OCI-LY3 (cell line): ENCODE measurements around the gene ANKRD44.
A peak's percentile ranks its signal among the peaks of the same experiment; 100 is the strongest.

Experiments used
- H2AFZ ChIP-seq: fragments of 200-600, 300-600 bp; shearing (Covaris generic); 2 replicates; pipeline ENCODE4 v1.6.0; 2014; ENCODE audit warnings: antibody characterized with exemption, low read depth, low read length
- H3K27ac ChIP-seq: fragments of 200-600, 300-600 bp; sonication (generic); 2 replicates; pipeline ENCODE4 v1.5.1; 2014; ENCODE audit warnings: mild to moderate bottlenecking, low read length, moderate library complexity, mixed read lengths
- H3K27me3 ChIP-seq: fragments of 200-600, 300-600 bp; sonication (generic); 2 replicates; pipeline ENCODE4 v1.6.1; 2014; ENCODE audit warnings: low read depth, low read length, mixed read lengths
- H3K36me3 ChIP-seq: fragments of 200-600, 300-600 bp; sonication (generic); replicated peaks from 2 replicates; pipeline ENCODE3; 2014; ENCODE audit warnings: low read depth, low read length, mixed read lengths
- H3K4me1 ChIP-seq: fragments of 300-600, 200-600 bp; sonication (generic); 2 replicates; pipeline ENCODE4 v1.6.1; 2014; ENCODE audit warnings: low read length, mixed read lengths
- H3K4me2 ChIP-seq: fragments of 200-600, 300-600 bp; sonication (generic); 2 replicates; pipeline ENCODE4 v1.6.1; 2014; ENCODE audit warnings: low read length, mixed read lengths
- H3K4me3 ChIP-seq: fragments of 300-600, 200-600 bp; sonication (generic); 2 replicates; pipeline ENCODE4 v1.5.1; 2014; ENCODE audit warnings: antibody characterized with exemption, mild to moderate bottlenecking, low read length, moderate library complexity
- H3K79me2 ChIP-seq: fragments of 300-600, 200-600 bp; shearing (Covaris generic); 2 replicates; pipeline ENCODE4 v1.6.1; 2014; ENCODE audit warnings: mild to moderate bottlenecking, low read length, mixed read lengths
- H3K9ac ChIP-seq: fragments of 300-600, 200-600 bp; shearing (Covaris generic); 2 replicates; pipeline ENCODE4 v1.6.0; 2014; ENCODE audit warnings: mild to moderate bottlenecking, low read length, moderate library complexity
- H3K9me3 ChIP-seq: fragments of 200-600, 300-600 bp; shearing (Covaris generic); 2 replicates; pipeline ENCODE4 v1.6.1; 2014; ENCODE audit warnings: low read length, mixed read lengths; ENCODE audit not compliant: insufficient read depth
- H4K20me1 ChIP-seq: fragments of 200-600, 300-600 bp; sonication (generic); 2 replicates; pipeline ENCODE4 v1.6.1; 2016; ENCODE audit warnings: low read length, mixed read lengths; ENCODE audit not compliant: insufficient read depth
- EZH2phosphoT487 ChIP-seq: fragments of 200-600 bp; shearing (Covaris generic); IDR thresholded peaks from 2 replicates; pipeline ENCODE4 v1.6.1; 2018; ENCODE audit warnings: antibody characterized with exemption, mixed run types, low read depth
- TF ChIP-seq, protein P1 (sequence below): fragments of 200-600, 300-600 bp; sonication (generic); IDR thresholded peaks from 2 replicates; pipeline ENCODE4 v1.5.1; 2014; ENCODE audit warnings: antibody characterized with exemption, low read length, low read depth

Gene ANKRD44

DNA sequence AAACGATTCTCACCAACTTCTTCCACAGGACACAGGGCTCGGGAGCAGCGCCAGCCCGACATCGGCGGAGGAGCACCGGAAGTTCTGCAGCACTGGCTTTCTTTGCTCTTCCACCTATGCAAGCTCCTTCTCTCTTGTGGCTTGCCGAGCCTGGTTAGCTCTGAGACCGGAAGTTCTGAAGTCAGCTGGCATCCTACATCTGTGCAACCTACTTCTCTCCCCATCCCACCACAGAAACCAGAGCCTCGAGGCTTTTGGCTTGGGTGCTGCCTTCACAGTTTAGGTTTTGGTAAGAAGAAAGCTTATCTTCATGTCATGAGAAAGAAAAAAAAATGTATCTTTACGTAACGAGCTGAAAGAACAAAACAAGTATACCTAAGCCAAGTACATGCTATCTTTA, 111.7 kb downstream of the ANKRD44 start:
- Histone ChIP-seq H3K27ac (peak overlapping the region; percentile 72), H2AFZ (no peak overlapping the region; the same call in 1 of the 2 replicates), H3K36me3 (peaks cover 13% of the 10 kb centered on the region), H4K20me1 (no peaks in the 10 kb centered on the region), H3K79me2 (0 out of 2 replicates have a peak, but pooled peaks cover 5% of the 10 kb centered on the region), H3K27me3 (no peaks in the 10 kb centered on the region), H3K9me3 (no peaks in the 10 kb centered on the region), H3K9ac (peak overlapping the region; percentile 55), H3K4me2 (peak overlapping the region; percentile 79), H3K4me1 (peaks cover 24% of the 10 kb centered on the region), H3K4me3 (peak overlapping the region; percentile 69)
- TF ChIP-seq, protein P1, sequence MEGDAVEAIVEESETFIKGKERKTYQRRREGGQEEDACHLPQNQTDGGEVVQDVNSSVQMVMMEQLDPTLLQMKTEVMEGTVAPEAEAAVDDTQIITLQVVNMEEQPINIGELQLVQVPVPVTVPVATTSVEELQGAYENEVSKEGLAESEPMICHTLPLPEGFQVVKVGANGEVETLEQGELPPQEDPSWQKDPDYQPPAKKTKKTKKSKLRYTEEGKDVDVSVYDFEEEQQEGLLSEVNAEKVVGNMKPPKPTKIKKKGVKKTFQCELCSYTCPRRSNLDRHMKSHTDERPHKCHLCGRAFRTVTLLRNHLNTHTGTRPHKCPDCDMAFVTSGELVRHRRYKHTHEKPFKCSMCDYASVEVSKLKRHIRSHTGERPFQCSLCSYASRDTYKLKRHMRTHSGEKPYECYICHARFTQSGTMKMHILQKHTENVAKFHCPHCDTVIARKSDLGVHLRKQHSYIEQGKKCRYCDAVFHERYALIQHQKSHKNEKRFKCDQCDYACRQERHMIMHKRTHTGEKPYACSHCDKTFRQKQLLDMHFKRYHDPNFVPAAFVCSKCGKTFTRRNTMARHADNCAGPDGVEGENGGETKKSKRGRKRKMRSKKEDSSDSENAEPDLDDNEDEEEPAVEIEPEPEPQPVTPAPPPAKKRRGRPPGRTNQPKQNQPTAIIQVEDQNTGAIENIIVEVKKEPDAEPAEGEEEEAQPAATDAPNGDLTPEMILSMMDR = no peak
- no peak for TF ChIP-seq EZH2phosphoT487

DNA sequence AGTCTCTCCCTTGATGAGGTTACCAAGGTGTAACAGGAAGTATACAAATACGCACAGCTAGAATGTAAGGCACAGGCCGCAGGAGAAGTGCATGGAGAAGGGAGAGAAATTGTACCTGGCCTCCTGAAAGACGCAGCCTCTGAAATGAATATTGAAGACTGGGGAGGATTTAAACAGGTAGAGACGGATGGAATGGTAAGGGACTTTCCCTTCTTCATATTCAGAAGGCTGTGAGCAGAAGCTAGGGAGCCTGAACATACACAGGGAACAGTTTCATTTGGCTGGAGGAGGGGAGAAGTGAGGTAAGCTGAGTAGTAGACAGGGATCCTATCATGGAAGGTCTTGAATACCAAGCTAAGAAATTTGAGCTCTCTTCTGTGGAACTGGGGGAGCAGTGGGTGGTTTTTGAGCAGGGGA, 112.7 kb downstream of the ANKRD44 start:
- H3K4me2 ChIP-seq = peak overlapping the region; percentile 79
- no peak overlapping the region for H2AFZ ChIP-seq
- TF ChIP-seq, protein P1 = no peak
- TF ChIP-seq EZH2phosphoT487 = no peak
- peak overlapping the region; percentile 69 for H3K4me3 ChIP-seq
- H3K9ac ChIP-seq = no peak overlapping the region; the same call in 1 of the 2 replicates
- H3K9me3 ChIP-seq = no peaks in the 10 kb centered on the region
- H4K20me1 ChIP-seq = no peaks in the 10 kb centered on the region
- no peaks in the 10 kb centered on the region for H3K27me3 ChIP-seq
- peaks cover 24% of the 10 kb centered on the region for H3K4me1 ChIP-seq
- H3K79me2 ChIP-seq = 0 out of 2 replicates have a peak, but pooled peaks cover 5% of the 10 kb centered on the region
- peaks cover 3% of the 10 kb centered on the region for H3K36me3 ChIP-seq
- no peak overlapping the region for H3K27ac ChIP-seq

DNA sequence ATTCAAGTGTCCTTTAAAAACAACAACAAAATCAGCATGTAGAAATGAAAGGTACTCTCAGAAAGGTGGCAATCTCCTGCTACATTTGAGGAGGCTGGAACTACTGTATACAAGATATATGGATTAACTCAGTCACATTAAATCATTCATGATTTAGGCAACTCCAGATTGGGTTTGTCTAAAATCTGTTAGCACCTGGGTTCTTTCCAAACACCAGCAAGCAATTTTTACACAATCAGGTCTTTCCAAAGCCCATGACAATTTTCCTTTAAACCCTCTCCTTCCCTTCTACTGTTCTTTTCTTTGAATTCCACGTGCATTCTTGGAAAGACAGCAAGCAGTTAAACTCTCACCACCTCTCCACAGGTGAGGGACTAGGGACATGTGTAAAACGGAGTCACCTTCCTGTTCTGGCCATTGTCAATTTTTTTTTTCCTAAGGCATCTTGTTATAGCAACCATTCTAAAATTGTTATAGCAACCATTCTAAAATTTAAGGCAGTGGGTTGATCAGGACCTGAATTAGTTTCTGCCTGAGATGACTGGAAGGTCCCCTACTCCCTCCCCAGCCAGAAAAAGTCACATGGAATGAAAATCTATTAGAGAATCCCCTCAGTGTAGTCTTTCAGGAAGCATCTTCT, 113.9 kb downstream of the ANKRD44 start:
- Histone ChIP-seq H3K9ac (no peak overlapping the region), H2AFZ (no peak overlapping the region), H4K20me1 (no peaks in the 10 kb centered on the region), H3K4me1 (peaks cover 31% of the 10 kb centered on the region), H3K4me2 (no peak overlapping the region), H3K9me3 (no peaks in the 10 kb centered on the region), H3K27me3 (no peaks in the 10 kb centered on the region), H3K4me3 (no peak overlapping the region), H3K27ac (no peak overlapping the region), H3K36me3 (no peaks in the 10 kb centered on the region), H3K79me2 (0 out of 2 replicates have a peak, but pooled peaks cover 5% of the 10 kb centered on the region)
- TF ChIP-seq EZH2phosphoT487 = no peak
- TF ChIP-seq, protein P1 = no peak

DNA sequence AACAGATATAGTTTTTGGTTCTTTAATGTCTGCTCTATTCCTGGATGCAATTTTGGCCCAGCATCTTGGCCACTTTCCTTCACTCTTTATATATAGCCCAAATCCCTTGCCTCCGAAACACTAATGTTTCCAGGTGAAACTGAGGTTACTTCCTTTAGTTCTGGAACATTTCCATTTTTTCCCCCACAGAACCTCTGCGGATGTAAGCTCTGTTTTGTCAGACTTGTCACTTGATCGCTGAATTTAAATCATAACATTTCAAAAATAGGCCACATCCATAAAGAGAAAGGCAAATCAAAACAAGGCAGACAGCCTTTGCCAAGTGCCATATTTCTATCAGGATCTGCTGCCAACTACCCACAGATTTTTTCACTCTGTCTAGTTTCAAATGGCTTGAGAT, 115.1 kb downstream of the ANKRD44 start:
- Histone ChIP-seq H4K20me1 (no peaks in the 10 kb centered on the region), H3K9ac (no peak overlapping the region), H3K36me3 (no peaks in the 10 kb centered on the region), H2AFZ (no peak overlapping the region), H3K9me3 (no peaks in the 10 kb centered on the region), H3K4me2 (no peak overlapping the region), H3K4me1 (peaks cover 37% of the 10 kb centered on the region), H3K4me3 (no peak overlapping the region), H3K27me3 (no peaks in the 10 kb centered on the region), H3K27ac (no peak overlapping the region), H3K79me2 (0 out of 2 replicates have a peak, but pooled peaks cover 5% of the 10 kb centered on the region)
- no peak for TF ChIP-seq EZH2phosphoT487
- TF ChIP-seq, protein P1 = no peak
